NB4 (cell line): Measurements from ENCODE around the gene ADAM8.
"Not testable (repeated sequence)": the region's sequence is repeated elsewhere in the genome, so short reads cannot be mapped to it uniquely, and the experiment has no call there.

Experiments used
- DNase-seq: peaks from one replicate; pipeline ENCODE4 v3.0.0; 2010; ENCODE audit warnings: low read depth
- H3K4me3 ChIP-seq: one replicate; pipeline ENCODE4 v1.5.1; 2011; ENCODE audit warnings: mild to moderate bottlenecking, low read depth, low read length, moderate library complexity
- MYC ChIP-seq: IDR thresholded peaks from 2 replicates; pipeline ENCODE4 v1.6.1; 2011; ENCODE audit warnings: low read depth, low read length
- POLR2A ChIP-seq: IDR thresholded peaks from 2 replicates; pipeline ENCODE4 v1.6.1; 2011; ENCODE audit warnings: mild to moderate bottlenecking; ENCODE audit not compliant: insufficient read length; ENCODE audit errors: extremely low read depth
- TF ChIP-seq, protein P1 (sequence below): IDR thresholded peaks from one replicate; pipeline ENCODE4 v1.5.1; 2012; ENCODE audit warnings: low read depth, low read length
- TF ChIP-seq, protein P2 (sequence below): IDR thresholded peaks from 2 replicates; pipeline ENCODE4 v1.6.1; 2011; ENCODE audit warnings: low read depth, low read length

The ADAM8 gene

DNA sequence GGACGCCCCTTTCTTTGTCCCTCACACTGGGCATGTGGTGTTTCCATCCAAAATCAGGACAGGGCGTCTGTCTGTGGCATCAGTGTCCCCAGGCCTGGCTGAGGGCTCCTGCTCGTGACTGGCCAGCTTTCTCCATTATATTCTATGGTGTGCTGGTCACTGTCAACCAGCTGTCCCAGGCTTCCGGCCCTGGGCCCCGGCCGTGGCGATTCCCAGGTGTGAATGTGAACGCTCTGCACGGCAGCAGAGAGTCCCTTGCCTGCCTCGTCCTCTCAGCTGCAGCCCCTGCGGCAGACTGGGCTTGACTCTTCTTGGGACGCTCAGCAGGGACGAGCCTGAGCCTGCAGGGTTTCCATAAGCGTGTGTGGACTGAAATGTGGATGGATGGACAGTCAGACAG, 52.6 kb downstream of the ADAM8 start:
- TF ChIP-seq, protein P1, sequence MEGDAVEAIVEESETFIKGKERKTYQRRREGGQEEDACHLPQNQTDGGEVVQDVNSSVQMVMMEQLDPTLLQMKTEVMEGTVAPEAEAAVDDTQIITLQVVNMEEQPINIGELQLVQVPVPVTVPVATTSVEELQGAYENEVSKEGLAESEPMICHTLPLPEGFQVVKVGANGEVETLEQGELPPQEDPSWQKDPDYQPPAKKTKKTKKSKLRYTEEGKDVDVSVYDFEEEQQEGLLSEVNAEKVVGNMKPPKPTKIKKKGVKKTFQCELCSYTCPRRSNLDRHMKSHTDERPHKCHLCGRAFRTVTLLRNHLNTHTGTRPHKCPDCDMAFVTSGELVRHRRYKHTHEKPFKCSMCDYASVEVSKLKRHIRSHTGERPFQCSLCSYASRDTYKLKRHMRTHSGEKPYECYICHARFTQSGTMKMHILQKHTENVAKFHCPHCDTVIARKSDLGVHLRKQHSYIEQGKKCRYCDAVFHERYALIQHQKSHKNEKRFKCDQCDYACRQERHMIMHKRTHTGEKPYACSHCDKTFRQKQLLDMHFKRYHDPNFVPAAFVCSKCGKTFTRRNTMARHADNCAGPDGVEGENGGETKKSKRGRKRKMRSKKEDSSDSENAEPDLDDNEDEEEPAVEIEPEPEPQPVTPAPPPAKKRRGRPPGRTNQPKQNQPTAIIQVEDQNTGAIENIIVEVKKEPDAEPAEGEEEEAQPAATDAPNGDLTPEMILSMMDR, result no peak
- TF ChIP-seq, protein P2, sequence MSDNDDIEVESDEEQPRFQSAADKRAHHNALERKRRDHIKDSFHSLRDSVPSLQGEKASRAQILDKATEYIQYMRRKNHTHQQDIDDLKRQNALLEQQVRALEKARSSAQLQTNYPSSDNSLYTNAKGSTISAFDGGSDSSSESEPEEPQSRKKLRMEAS, result no peak
- no peak for TF ChIP-seq MYC
- TF ChIP-seq POLR2A, result no peak
- DNase-seq, result no peak

DNA sequence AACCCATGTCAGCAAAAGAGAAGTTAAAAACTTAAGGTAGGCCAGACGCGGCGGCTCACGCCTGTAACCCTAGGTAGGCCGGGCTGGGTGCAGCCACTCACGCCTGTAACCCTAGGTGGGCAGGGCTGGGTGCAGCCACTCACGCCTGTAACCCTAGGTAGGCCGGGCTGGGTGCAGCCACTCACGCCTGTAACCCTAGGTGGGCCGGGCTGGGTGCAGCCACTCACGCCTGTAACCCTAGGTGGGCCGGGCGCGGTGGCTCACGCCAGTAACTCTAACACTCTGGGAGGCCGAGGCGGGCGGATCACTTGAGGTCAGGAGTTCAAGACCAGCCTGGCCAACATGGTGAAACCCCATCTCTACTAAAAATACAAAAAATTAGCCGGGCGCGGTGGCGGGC, 54.9 kb downstream of the ADAM8 start:
- not testable (repeated sequence) for H3K4me3 ChIP-seq, DNase-seq

More for the DNA sequence above, 52.6 kb downstream of the ADAM8 start:
- no peak overlapping the region for H3K4me3 ChIP-seq

DNA sequence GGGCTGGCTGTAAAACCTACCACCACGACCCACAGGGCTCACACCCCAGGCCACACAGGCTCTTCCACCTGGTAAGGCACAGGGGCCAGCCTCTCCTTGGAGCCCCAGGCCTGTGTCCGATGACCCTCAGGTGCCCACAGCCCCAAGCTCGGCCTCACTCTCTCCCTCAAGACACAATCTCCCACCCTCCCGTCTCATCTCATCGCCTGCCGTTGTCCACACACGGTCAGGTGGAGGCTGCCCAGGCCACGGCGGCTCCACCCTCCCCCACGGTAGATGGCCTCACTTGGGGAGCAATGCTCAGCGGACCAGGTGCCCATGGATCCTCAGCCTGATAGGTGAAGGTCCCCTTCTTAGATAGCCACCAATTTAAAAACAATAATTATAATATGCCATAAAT, 55.3 kb downstream of the ADAM8 start:
- DNase-seq, result no peak
- TF ChIP-seq, protein P1, result no peak
- no peak for TF ChIP-seq POLR2A
- no peak for TF ChIP-seq MYC
- TF ChIP-seq, protein P2, result no peak
- no peak overlapping the region for H3K4me3 ChIP-seq

DNA sequence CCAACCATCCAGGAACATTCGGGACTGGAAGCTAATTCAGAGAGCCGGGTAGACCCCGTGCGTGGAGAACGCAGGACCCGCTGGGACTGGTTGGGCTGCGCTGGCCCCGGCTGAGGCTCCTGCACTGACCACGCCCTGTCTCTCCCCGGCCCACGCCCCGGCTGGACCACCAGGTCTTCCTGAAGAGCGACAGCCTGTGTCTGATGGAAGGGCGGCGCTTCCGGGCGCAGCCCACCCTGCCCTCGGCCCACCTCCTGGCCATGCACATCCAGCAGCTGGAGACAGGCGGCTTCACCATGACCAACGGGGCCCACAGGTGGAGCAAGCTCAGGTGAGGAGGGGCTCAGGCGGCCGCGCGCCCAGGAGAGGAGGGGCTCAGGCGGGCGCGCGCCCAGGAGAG, 56.9 kb downstream of the ADAM8 start:
- DNase-seq, result no peak
- no peak overlapping the region for H3K4me3 ChIP-seq
- TF ChIP-seq, protein P2, result no peak
- TF ChIP-seq, protein P1, result no peak
- no peak for TF ChIP-seq MYC
- no peak for TF ChIP-seq POLR2A

DNA sequence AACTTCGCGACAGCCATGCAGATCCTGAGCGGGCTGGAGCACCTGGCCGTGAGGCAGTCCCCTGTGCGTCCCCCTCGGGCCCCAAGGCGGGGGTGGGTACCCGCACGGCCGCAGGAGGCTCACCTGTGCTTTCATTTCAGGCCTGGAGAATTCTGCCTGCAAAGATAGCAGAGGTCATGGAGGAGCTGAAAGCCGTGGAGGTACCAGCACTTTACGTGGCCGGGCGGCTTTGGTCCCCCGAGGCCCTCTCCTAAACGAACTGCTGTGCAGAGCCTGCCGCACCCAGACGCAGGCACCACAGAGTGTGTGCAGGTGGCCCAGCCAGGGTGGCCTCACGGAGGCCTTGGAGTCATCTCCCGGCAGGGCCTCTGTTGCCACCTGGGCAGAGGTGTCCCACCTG, 57.8 kb downstream of the ADAM8 start:
- no peak overlapping the region for H3K4me3 ChIP-seq
- TF ChIP-seq MYC (no peak), POLR2A (no peak)
- TF ChIP-seq, protein P1, result no peak
- TF ChIP-seq, protein P2, result no peak
- DNase-seq, result no peak

DNA sequence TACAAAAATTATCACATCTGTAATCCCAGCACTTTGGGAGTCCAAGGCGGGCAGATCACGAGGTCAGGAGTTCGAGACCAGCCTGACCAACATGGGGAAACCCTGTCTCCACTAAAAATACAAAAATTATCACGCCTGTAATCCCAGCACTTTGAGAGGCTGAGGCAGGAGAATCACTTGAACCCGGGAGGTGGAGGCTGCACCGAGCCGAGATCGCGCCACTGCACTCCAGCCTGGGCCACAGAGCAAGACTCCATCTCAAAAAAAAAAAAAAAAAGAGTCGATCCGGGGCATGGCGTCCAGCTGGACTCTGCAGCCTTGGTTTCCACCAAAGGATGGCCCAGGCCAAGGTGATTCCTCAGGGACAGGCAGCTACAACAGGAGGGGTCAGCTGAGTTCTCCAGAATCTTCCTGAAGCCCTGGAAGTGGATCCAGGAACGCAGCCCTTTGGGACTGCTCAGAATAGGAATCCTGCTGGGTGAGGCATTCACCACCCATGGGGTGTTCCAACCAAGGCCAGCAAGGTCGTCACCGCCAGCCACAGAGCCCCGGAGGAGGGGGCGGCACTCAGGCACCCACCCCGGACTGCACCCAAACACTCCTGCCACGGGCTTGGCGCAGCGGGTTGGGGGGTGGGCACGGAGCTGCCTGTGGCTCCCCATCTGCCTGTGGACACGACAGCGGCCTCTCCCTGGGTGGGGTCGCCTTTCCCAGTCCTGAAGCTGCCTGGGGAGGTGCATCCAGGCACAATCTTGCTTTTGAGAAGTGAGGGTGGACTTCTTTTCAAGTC, 58.7 kb downstream of the ADAM8 start:
- TF ChIP-seq, protein P1, result no peak
- TF ChIP-seq, protein P2, result no peak
- no peak for TF ChIP-seq MYC
- no peak for TF ChIP-seq POLR2A
- H3K4me3 ChIP-seq, result no peak overlapping the region
- DNase-seq, result no peak
